ENCODE results near the gene CORO7.

The CORO7 gene

GRCh38 chr16:4414187-4414917 lies 2.0 kb downstream of the CORO7 start:
- DNase-seq (ENCODE audit: low read depth), result no peak
- no peak overlapping the region for H3K4me3 ChIP-seq (replicated peaks; ENCODE audit: low read depth, low read length)

GRCh38 chr16:4412854-4413253 lies 3.5 kb downstream of the CORO7 start:
- DNase-seq (ENCODE audit: low read depth), result no peak
- H3K4me3 ChIP-seq (replicated peaks; ENCODE audit: low read depth, low read length), result no peak overlapping the region
- no peak for TF ChIP-seq CTCF (IDR thresholded peaks at IDR 0.05; ENCODE audit: low read length, missing control alignments)

More at GRCh38 chr16:4414187-4414917, 2.0 kb downstream of the CORO7 start:
- no peak for TF ChIP-seq CTCF (IDR thresholded peaks at IDR 0.05; ENCODE audit: low read length, missing control alignments)

DNA sequence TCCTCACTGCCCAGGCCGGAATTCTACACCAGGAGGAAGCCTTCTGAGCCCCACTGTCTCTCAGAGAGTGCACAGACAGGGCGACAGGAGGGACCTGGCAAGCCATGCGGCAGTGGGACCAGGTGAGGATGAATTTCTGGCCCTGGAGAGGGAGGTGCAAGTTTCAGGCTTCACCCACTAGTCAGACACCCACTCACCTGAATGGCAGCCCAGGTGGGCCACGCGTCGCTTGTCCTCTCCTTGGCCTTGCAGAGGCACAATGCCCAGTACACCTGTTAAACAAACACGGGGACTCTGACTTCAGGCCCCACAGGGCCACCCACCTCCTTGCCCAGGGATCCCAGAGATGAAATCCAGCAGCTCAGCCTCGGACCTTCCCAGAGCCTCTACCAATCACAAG lies 4.2 kb downstream of the CORO7 start:
- no peak overlapping the region for H3K4me3 ChIP-seq (replicated peaks; ENCODE audit: low read depth, low read length)
- DNase-seq (ENCODE audit: low read depth), result no peak
- no peak for TF ChIP-seq CTCF (IDR thresholded peaks at IDR 0.05; ENCODE audit: low read length, missing control alignments)

DNA sequence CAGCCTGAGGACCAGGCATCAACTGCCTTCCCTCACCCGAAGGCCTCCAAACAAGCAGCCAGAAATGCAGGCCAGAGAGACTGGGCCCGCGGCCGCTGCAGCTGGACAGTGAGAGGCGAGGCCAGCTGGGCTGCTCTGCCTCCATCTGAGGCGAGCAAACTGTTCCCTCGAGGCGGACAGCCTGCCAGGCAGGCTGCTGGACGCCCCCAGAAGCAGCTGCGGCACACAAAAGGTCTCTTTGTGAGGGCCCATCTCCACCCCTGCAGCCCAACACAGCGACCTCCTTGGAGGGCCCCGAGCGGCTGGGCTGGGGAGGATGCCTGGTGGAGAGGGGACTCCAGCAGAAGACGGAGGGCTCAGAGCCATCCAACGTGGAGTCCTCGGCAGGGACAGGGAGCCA lies 4.7 kb downstream of the CORO7 start:
- no peak overlapping the region for H3K4me3 ChIP-seq (replicated peaks; ENCODE audit: low read depth, low read length)
- DNase-seq (ENCODE audit: low read depth), result no peak
- no peak for TF ChIP-seq CTCF (IDR thresholded peaks at IDR 0.05; ENCODE audit: low read length, missing control alignments)

GRCh38 chr16:4410335-4411075 lies 5.9 kb downstream of the CORO7 start:
- no peak for TF ChIP-seq CTCF (IDR thresholded peaks at IDR 0.05; ENCODE audit: low read length, missing control alignments)
- peak; percentile 91 for DNase-seq (ENCODE audit: low read depth)
- no peak overlapping the region for H3K4me3 ChIP-seq (replicated peaks; ENCODE audit: low read depth, low read length)

GRCh38 chr16:4409081-4409932 lies 7.1 kb downstream of the CORO7 start:
- no peak overlapping the region for H3K4me3 ChIP-seq (replicated peaks; ENCODE audit: low read depth, low read length)
- DNase-seq (ENCODE audit: low read depth), result no peak

More at GRCh38 chr16:4409081-4409932, 7.1 kb downstream of the CORO7 start:
- TF ChIP-seq CTCF (IDR thresholded peaks at IDR 0.05; ENCODE audit: low read length, missing control alignments), result no peak
